ENCODE results near the gene KAZN. TPM values are rescaled to one million over a fixed set of nuclear protein-coding genes. Genes with fewer than 3 reads are reported as not detected.

KAZN gene
- total and polyA plus RNA-seq, 2 experiments from 2014 or later, result 7.9 to 15.6 TPM

- Histone ChIP-seq H4K20me1 (ENCODE audit: insufficient read depth, poor library complexity, severe bottlenecking) (no peaks in the 10 kb centered on the region), H3K27me3 (no peaks in the 10 kb centered on the region), H3K79me2 (no peaks in the 10 kb centered on the region), H3K9me2 (replicated peaks; ENCODE audit: insufficient read depth) (no peaks in the 10 kb centered on the region), H3K4me3 (no peak overlapping the region), H3K4me2 (no peak overlapping the region), H3K27ac (no peak overlapping the region), H2AFZ (no peak overlapping the region), H3K36me3 (replicated peaks; ENCODE audit: insufficient read depth, low read depth) (no peaks in the 10 kb centered on the region), H3K4me1 (ENCODE audit: insufficient read depth) (no peaks in the 10 kb centered on the region), H3K9me3 (ENCODE audit: low read depth) (no peaks in the 10 kb centered on the region)
- 90% methylated on average over 4 of the region's 4 CpGs for WGBS (ENCODE audit: low lambda C conversion rate, missing lambda C conversion rate)
- no peak for TF ChIP-seq CTCF (IDR thresholded peaks at IDR 0.05; ENCODE audit: poor library complexity)
- DNase-seq (ENCODE audit: low spot score), result no peak
Measured at GRCh38 chr1:14713077-14713476, 114.6 kb downstream of the KAZN start.

- no peak overlapping the region for H2AFZ ChIP-seq
- H3K4me3 ChIP-seq, result no peak overlapping the region
- H3K9me3 ChIP-seq (ENCODE audit: low read depth), result no peaks in the 10 kb centered on the region
- TF ChIP-seq CTCF (IDR thresholded peaks at IDR 0.05; ENCODE audit: poor library complexity) (no peak), EZH2phosphoT487 (IDR thresholded peaks at IDR 0.05; ENCODE audit: low read depth, severe bottlenecking, unreplicated experiment) (no peak), EZH2 (IDR thresholded peaks at IDR 0.05; ENCODE audit: borderline replicate concordance) (no peak)
- H4K20me1 ChIP-seq (ENCODE audit: insufficient read depth, poor library complexity, severe bottlenecking), result no peaks in the 10 kb centered on the region
- no peak overlapping the region for H3K27ac ChIP-seq
- no peak overlapping the region for H3K4me2 ChIP-seq
- H3K27me3 ChIP-seq, result no peaks in the 10 kb centered on the region
- WGBS (ENCODE audit: low lambda C conversion rate, missing lambda C conversion rate), result 93% methylated on average over 10 of the region's 10 CpGs
- no peaks in the 10 kb centered on the region for H3K9me2 ChIP-seq (replicated peaks; ENCODE audit: insufficient read depth)
- H3K4me1 ChIP-seq (ENCODE audit: insufficient read depth), result no peaks in the 10 kb centered on the region
- no peaks in the 10 kb centered on the region for H3K36me3 ChIP-seq (replicated peaks; ENCODE audit: insufficient read depth, low read depth)
- no peak for DNase-seq (ENCODE audit: low spot score)
- H3K79me2 ChIP-seq, result no peaks in the 10 kb centered on the region
Measured at GRCh38 chr1:14715266-14715665, 116.8 kb downstream of the KAZN start.

- Histone ChIP-seq H2AFZ (no peak overlapping the region), H3K4me2 (no peak overlapping the region), H3K27ac (no peak overlapping the region), H3K9me2 (replicated peaks; ENCODE audit: insufficient read depth) (no peaks in the 10 kb centered on the region), H3K79me2 (no peaks in the 10 kb centered on the region), H3K36me3 (replicated peaks; ENCODE audit: insufficient read depth, low read depth) (no peaks in the 10 kb centered on the region), H4K20me1 (ENCODE audit: insufficient read depth, poor library complexity, severe bottlenecking) (no peaks in the 10 kb centered on the region), H3K9me3 (ENCODE audit: low read depth) (no peaks in the 10 kb centered on the region), H3K4me3 (no peak overlapping the region), H3K27me3 (no peaks in the 10 kb centered on the region), H3K4me1 (ENCODE audit: insufficient read depth) (no peaks in the 10 kb centered on the region)
- WGBS (ENCODE audit: low lambda C conversion rate, missing lambda C conversion rate), result 88% methylated on average over 7 of the region's 7 CpGs
- no peak for TF ChIP-seq EZH2 (IDR thresholded peaks at IDR 0.05; ENCODE audit: borderline replicate concordance)
- no peak for TF ChIP-seq EZH2phosphoT487 (IDR thresholded peaks at IDR 0.05; ENCODE audit: low read depth, severe bottlenecking, unreplicated experiment)
- no peak for TF ChIP-seq CTCF (IDR thresholded peaks at IDR 0.05; ENCODE audit: poor library complexity)
- no peak for DNase-seq (ENCODE audit: low spot score)
Measured at GRCh38 chr1:14715802-14716201, 117.3 kb downstream of the KAZN start.

GRCh38 chr1:14716474-14716873, 118.0 kb downstream of the KAZN start:
- no peaks in the 10 kb centered on the region for H3K4me1 ChIP-seq (ENCODE audit: insufficient read depth)
- no peak for DNase-seq (ENCODE audit: low spot score)
- no peaks in the 10 kb centered on the region for H3K36me3 ChIP-seq (replicated peaks; ENCODE audit: insufficient read depth, low read depth)
- H3K4me3 ChIP-seq, result no peak overlapping the region
- no peak overlapping the region for H2AFZ ChIP-seq
- no peak overlapping the region for H3K27ac ChIP-seq
- H3K9me2 ChIP-seq (replicated peaks; ENCODE audit: insufficient read depth), result no peaks in the 10 kb centered on the region
- no peaks in the 10 kb centered on the region for H3K27me3 ChIP-seq
- WGBS (ENCODE audit: low lambda C conversion rate, missing lambda C conversion rate), result 80% methylated on average over 5 of the region's 5 CpGs
- H4K20me1 ChIP-seq (ENCODE audit: insufficient read depth, poor library complexity, severe bottlenecking), result no peaks in the 10 kb centered on the region
- H3K9me3 ChIP-seq (ENCODE audit: low read depth), result no peaks in the 10 kb centered on the region
- H3K4me2 ChIP-seq, result no peak overlapping the region
- H3K79me2 ChIP-seq, result no peaks in the 10 kb centered on the region
- TF ChIP-seq EZH2 (IDR thresholded peaks at IDR 0.05; ENCODE audit: borderline replicate concordance) (no peak), CTCF (IDR thresholded peaks at IDR 0.05; ENCODE audit: poor library complexity) (no peak), EZH2phosphoT487 (IDR thresholded peaks at IDR 0.05; ENCODE audit: low read depth, severe bottlenecking, unreplicated experiment) (no peak)
